Aorta (tissue), 5 donors: ENCODE data around the gene NCKIPSD. TPM values are rescaled to one million over a fixed set of nuclear protein-coding genes. Genes with fewer than 3 reads are reported as not detected.

Experiments
- ATAC-seq: fragments of 200-7000 bp; cut with Tn5 transposase; one replicate; pipeline ENCODE4 v1.9.1; 2022; ENCODE audit warnings: moderate library complexity; ENCODE audit not compliant: low FRiP score
- DNase-seq, 2 donors: peaks; one replicate each; pipeline ENCODE4 v3.0.0-alpha.2; 2020
- H3K27ac ChIP-seq, 2 donors: one replicate each; pipeline ENCODE4 v1.5.1; 2013; ENCODE audit warnings: low read length in 2 of 2, mild to moderate bottlenecking in 2 of 2, moderate library complexity in 2 of 2, control low read depth in 1 of 2, inconsistent platforms in 1 of 2, low read depth in 1 of 2
- H3K27me3 ChIP-seq, 2 donors: one replicate each; pipeline ENCODE4 v1.6.1; 2013; ENCODE audit warnings: control low read depth in 1 of 2, low read length in 1 of 2, mild to moderate bottlenecking in 1 of 2, moderate library complexity in 1 of 2; ENCODE audit not compliant: insufficient read depth in 2 of 2, control insufficient read depth in 1 of 2
- H3K36me3 ChIP-seq, 2 donors: one replicate each; pipeline ENCODE4 v1.6.1; 2013; ENCODE audit warnings: control low read depth in 1 of 2, low read length in 1 of 2, mild to moderate bottlenecking in 1 of 2; ENCODE audit not compliant: insufficient read depth in 2 of 2, control insufficient read depth in 1 of 2
- H3K4me1 ChIP-seq, 2 donors: one replicate each; pipeline ENCODE4 v1.6.1; 2013; ENCODE audit warnings: low read length in 2 of 2, control low read depth in 1 of 2, mild to moderate bottlenecking in 1 of 2, moderate library complexity in 1 of 2; ENCODE audit not compliant: insufficient read depth in 2 of 2, control insufficient read depth in 1 of 2
- H3K4me3 ChIP-seq, 2 donors: one replicate each; pipeline ENCODE4 v1.5.1; 2013; ENCODE audit warnings: low read length in 2 of 2, control low read depth in 1 of 2, mild to moderate bottlenecking in 1 of 2
- H3K9me3 ChIP-seq: one replicate; pipeline ENCODE4 v1.6.1; 2013; ENCODE audit warnings: mild to moderate bottlenecking, low read length; ENCODE audit not compliant: control insufficient read depth
- WGBS, 2 donors: extraction: QIAGEN DNeasy Blood & Tissue Kit; methylation state at CpG; one replicate each; pipeline ENCODE4 v1.1.7; 2013; 5-methylcytosine and 5-hydroxymethylcytosine counted together
- intact Hi-C, 2 donors: fragments of 100-400 bp; cut with DNase I; formaldehyde crosslinking; loops; one replicate each; pipeline versions ENCODE4 v1.14.2 to v1.15.0; 2022
- polyA plus RNA-seq, 2 donors: library from polyadenylated mRNA; stranded (reverse); fragments of 200-250 nt; gene quantifications; one replicate each; pipeline ENCODE4 v1.2.3, GENCODE V29; 2013
- total RNA-seq, 2 donors: library from RNA; stranded (reverse); fragmentation: NEBNext Ultra II Directional; extraction: Animal tissue kit (Norgen Biotek cat#: 25700); gene quantifications; one replicate each; pipeline ENCODE4 v1.2.1, GENCODE V29; 2021
- donor health status: healthy with polysubstance abuse.
- donor health status: Bipolar disorder and iron deficiency.
- donor health status: DM: no; HTN: no; CAD: no.
- donor health status: DM: no; HTN: no; CAD: no.
- donor health status: DM: yes; HTN: yes; CAD: no.

The NCKIPSD gene
- total and polyA plus RNA-seq, 4 donors, result 11.8 to 31.9 (median 27.5) TPM

DNA sequence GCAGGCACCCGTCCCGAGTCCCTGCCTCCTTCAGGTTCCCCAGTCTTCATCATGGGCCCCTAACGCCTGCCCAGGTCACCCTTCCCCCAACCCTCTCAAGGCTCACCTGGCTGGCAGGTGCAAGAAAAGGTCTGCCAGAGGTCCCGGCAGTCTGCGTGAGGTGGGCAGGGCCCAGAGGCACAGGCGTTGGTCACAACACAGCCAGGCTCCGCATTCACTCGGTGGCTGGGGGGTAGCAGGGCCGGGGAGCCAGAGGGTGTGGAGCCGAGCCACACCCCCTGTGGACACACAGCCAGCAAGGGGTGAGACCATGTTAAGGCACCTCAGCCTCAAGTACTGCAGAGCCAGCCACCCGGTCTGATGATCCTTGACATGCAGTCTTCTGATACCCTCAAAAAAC lies 33.9 kb downstream of the NCKIPSD start:
- Histone ChIP-seq H3K36me3 (no peaks in the 10 kb centered on the region), H3K27ac (no peak overlapping the region), H3K27me3 (no peaks in the 10 kb centered on the region), H3K4me1 (no peaks in the 10 kb centered on the region), H3K4me3 (no peak overlapping the region), H3K9me3 (no peaks in the 10 kb centered on the region)
- intact Hi-C loops, result no loop called here
- WGBS, 2 donors, result 88 to 91% methylated on average over 11 of the region's 11 CpGs
- ATAC-seq, result no peak
- DNase-seq, result no peak

DNA sequence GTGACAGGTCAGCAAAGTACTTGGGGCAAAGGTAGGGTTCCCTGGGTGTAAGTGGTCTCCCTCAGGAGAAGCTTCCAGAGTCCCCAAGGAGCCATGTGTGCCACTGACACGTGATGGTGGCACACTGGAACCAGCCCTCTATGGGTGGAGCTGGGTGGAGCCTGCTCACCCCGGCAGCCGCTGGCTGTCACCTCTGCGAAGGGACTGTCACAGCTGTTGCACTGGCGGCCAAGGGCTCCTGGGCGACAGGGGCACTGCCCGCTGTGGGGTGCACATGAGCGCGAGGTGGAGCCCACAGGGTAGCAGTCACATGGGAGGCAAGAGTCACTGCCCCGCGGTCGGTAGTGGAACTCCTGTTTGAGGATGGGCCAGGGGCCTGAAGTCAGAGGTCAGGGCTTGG lies 35.0 kb downstream of the NCKIPSD start:
- no peak for DNase-seq
- 85 to 90% methylated on average over 12 of the region's 12 CpGs for WGBS, 2 donors
- intact Hi-C loops, result no loop called here

DNA sequence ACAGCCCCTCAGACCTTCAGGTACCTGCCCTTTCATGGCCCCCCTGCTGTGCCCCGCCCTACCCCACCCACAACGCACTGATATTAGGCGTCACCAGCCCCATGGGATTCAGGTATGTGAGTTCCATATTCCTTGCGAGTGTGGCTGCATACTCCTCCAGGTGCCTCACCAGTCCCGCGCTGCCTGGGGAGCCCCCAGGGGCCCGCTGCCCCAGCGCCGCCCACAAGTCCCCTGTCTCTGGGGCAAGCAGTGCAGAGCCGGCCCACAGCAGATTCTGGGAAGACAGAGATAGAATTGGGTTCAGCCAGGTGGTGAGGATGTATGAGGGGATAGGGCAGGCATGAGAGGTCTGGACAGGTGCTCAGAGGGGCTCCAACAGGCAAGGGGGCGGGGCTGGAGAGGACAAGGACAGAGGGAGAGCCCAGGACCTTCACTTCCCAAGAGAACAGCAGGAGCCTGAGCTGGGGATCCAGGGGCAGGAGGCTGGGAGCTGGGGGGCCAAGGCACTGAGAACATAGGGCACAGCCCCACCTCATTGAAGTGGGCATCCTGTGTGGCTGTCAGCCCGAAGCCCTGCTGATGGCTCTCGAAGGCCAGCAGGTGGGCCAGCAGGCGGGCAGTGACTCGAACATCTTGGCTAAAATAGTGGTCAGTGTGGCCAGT lies 37.4 kb downstream of the NCKIPSD start:
- WGBS, 2 donors, result 94 to 95% methylated on average over 15 of the region's 15 CpGs

More for the DNA sequence above, 35.0 kb downstream of the NCKIPSD start:
- no peaks in the 10 kb centered on the region for H3K27me3 ChIP-seq
- no peaks in the 10 kb centered on the region for H3K4me1 ChIP-seq
- H3K36me3 ChIP-seq, result no peaks in the 10 kb centered on the region
- H3K9me3 ChIP-seq, result no peaks in the 10 kb centered on the region
- no peak for ATAC-seq
- no peak overlapping the region for H3K4me3 ChIP-seq
- no peak overlapping the region for H3K27ac ChIP-seq

DNA sequence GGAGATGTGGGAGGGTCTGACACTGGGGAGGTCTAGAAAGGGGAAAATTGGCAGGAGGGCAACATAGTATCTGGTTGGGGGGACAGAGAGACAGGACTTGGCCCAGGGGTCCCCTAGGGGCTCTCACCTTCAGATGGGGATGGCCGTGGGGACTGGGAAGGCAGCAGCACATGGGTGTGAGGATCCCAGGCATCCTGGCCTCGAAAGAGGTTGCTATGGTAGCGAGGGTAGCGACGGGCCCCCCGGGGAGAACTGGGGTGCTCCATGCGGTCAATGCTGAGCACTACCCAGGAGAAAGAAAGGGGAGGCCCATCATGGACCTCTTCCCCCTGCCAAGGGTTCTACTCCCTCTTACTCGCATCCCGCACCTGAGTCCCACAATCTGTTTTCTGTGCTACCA lies 38.0 kb downstream of the NCKIPSD start:
- no peaks in the 10 kb centered on the region for H3K4me1 ChIP-seq
- no peaks in the 10 kb centered on the region for H3K27me3 ChIP-seq
- 91 to 95% methylated on average over 6 to 9 of the region's 9 CpGs for WGBS, 2 donors
- no peaks in the 10 kb centered on the region for H3K36me3 ChIP-seq
- no peaks in the 10 kb centered on the region for H3K9me3 ChIP-seq
- no peak overlapping the region for H3K27ac ChIP-seq
- no peak for DNase-seq
- H3K4me3 ChIP-seq, result no peak overlapping the region
- intact Hi-C loops, result no loop called here
- ATAC-seq, result no peak

More for the DNA sequence above, 37.4 kb downstream of the NCKIPSD start:
- Histone ChIP-seq H3K4me3 (no peak overlapping the region), H3K4me1 (no peaks in the 10 kb centered on the region), H3K9me3 (no peaks in the 10 kb centered on the region), H3K27ac (no peak overlapping the region), H3K27me3 (no peaks in the 10 kb centered on the region), H3K36me3 (no peaks in the 10 kb centered on the region)
- DNase-seq, result no peak
- intact Hi-C loops, result no loop called here
- no peak for ATAC-seq

DNA sequence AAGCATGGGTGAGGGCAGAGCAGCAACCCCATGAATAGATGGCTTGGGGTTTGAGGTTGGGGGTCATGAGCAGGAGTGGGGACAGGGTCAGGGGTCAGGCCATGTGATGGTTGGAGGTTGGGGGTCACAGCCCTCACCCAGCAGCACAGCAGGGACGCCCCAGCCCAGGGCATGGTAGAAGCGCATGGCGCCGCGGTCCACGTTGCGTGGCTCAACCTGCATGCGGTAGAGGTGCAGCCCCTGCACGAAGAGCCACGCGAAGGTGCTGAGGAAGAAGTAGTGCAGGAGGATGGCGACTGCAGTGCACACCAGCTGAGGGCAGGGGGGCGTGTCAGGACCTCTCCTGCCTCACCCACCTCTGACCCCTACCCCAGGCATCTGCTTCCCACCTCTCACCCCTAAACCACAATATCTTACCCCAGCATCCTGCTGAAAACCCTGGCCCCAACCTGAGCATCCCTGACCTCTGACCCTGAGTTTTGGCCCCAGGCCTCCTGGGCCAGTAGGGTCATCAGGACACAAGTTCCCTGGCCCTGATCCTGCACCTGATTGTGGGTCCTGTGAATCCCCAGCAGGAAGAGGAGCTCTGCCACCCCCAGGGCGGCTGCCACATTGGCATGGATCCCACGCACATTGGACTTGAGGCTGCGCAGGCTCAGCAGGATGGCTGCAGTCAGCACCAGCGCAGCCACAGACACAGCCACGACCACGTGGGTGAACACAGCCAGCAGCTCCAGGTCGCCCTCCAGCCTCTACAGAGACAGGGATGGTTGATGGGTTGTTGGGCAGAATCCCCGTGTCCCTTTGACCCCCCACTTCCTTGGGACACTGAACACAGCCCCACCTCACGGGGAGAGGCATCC lies 40.6 kb downstream of the NCKIPSD start:
- no peak for ATAC-seq
- Histone ChIP-seq H3K36me3 (no peaks in the 10 kb centered on the region), H3K4me3 (no peak overlapping the region), H3K27me3 (no peaks in the 10 kb centered on the region), H3K4me1 (no peaks in the 10 kb centered on the region), H3K27ac (no peak overlapping the region), H3K9me3 (no peaks in the 10 kb centered on the region)
- intact Hi-C loops, result no loop called here
- no peak for DNase-seq
- WGBS, 2 donors, result 92 to 95% methylated on average over 22 of the region's 22 CpGs

DNA sequence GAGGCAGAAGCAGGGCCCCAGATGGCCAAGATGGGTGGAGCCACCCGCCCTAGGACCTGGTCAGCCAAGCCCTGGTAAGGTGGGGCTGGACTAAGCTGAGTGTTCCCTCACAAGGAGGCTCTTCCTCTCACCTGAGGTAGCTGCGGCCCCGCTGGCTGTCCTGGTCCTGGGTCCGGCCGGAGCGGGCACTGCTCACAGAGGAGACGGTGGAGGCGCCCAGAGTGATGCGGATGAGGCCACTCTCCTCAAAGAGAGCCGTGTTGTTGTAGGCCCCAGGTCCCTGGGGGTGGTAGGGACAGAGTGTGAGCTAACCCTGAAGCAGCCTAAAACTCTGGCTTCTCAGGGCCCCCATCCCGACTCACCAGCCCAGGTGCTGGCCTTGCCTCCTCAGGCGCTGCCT lies 43.1 kb downstream of the NCKIPSD start:
- H3K27me3 ChIP-seq, result no peaks in the 10 kb centered on the region
- no peak overlapping the region for H3K27ac ChIP-seq
- H3K36me3 ChIP-seq, result no peaks in the 10 kb centered on the region
- no peak for ATAC-seq
- no peaks in the 10 kb centered on the region for H3K4me1 ChIP-seq
- no peak overlapping the region for H3K4me3 ChIP-seq
- no peaks in the 10 kb centered on the region for H3K9me3 ChIP-seq
- no peak for DNase-seq
- intact Hi-C loops, result no loop called here
- WGBS, 2 donors, result 90 to 92% methylated on average over 12 of the region's 12 CpGs

DNA sequence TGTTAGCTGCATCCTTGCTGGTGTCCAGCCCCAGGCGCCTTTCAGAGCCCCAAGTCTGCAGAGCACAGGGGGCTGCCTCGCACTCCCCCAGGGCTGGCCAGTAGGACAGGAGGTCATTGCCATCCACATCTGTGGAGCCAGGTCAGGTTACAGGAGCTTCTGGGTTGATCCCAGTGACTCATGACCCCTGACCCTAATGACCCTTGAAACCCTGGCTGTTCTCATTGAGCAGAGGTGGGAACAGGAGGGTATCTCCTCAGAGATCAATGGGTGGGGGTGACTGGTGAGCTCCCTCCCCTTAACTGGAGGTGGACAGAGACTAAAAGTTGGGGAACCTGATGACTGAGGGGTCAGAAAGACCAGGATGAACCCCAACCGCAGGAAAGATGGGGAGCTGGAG lies 44.3 kb downstream of the NCKIPSD start:
- DNase-seq, result no peak
- Histone ChIP-seq H3K9me3 (no peaks in the 10 kb centered on the region), H3K4me1 (no peaks in the 10 kb centered on the region), H3K27me3 (no peaks in the 10 kb centered on the region), H3K36me3 (no peaks in the 10 kb centered on the region), H3K27ac (no peak overlapping the region), H3K4me3 (no peak overlapping the region)
- intact Hi-C loops, result no loop called here
- no peak for ATAC-seq
- 90 to 93% methylated on average over 3 of the region's 3 CpGs for WGBS, 2 donors

DNA sequence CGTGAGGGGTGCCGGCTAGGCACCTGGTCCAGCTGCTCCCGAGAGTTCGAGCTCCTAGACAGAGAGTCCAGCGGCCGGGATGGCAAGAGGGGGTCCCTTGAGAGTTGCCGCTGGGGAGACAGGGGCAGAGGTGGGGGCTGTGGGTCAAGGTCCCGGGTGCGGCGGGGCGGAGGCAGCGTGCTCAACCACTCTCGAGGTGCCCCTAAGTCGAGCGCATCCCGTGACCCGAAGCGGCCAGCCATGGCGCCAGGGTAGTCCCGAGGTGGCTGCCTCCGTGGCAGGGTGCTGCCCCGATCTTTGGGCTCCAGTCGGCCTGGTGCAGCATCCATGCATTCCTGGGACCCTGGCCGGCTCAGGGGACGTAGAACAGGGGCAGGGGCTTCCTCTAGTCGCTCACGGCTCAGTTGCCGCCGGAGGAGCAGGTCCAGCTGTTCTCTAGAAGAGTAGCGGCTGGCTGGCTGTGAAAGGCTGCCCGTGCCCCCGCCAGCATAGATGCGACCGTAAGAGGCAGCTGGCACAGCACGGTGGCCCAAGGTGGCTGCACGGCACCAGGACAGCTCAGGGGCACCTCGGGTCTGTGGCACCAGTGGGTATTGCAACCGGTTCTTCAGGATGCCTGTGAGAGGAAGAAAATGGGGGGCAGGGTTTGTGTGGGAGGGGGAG lies 45.6 kb downstream of the NCKIPSD start:
- no peak overlapping the region for H3K4me3 ChIP-seq

More for the DNA sequence above, 45.6 kb downstream of the NCKIPSD start:
- intact Hi-C loops, result loop anchor here in 1 of 2 donors (5.0 to 10.0 kb wide), 2 partner anchors 43 to 175 kb away; partner anchors contain the start of gene COL7A1
- H3K9me3 ChIP-seq, result no peaks in the 10 kb centered on the region
- no peaks in the 10 kb centered on the region for H3K4me1 ChIP-seq
- DNase-seq (no peak), ATAC-seq (no peak)
- H3K27ac ChIP-seq, result no peak overlapping the region
- WGBS, 2 donors, result 92 to 93% methylated on average over 37 to 38 of the region's 38 CpGs
- H3K36me3 ChIP-seq, result no peaks in the 10 kb centered on the region
- no peaks in the 10 kb centered on the region for H3K27me3 ChIP-seq
